A673 (cell line): Measurements from ENCODE around the gene CUBN. TPM values are rescaled to one million over a fixed set of nuclear protein-coding genes. Genes with fewer than 3 reads are reported as not detected.

Experiments used
- BruUV-seq: library from RNA; stranded (reverse); fragments of 400-500 nt; replicated peaks from 2 replicates; lab custom pipeline; 2021; lab: Mats Ljungman, UMichigan
- CTCF ChIA-PET: fragments of 300-600 bp; sonication (Branson Sonifier 250); formaldehyde crosslinking; loops from one replicate; lab custom pipeline; 2022; ENCODE audit warnings: antibody characterized with exemption; lab: Charles Lee
- POLR2A ChIA-PET: fragments of 300-600 bp; sonication (Branson Sonifier 250); formaldehyde crosslinking; loops from one replicate; lab custom pipeline; 2022; ENCODE audit warnings: antibody characterized with exemption; ENCODE audit not compliant: low non-redundant PET; lab: Charles Lee
- DNase-seq: peaks from one replicate; pipeline ENCODE4 v3.0.0-alpha.2; 2015; ENCODE audit warnings: low spot score
- H3K27ac ChIP-seq: fragments of 200-600 bp; sonication (generic); 2 replicates; pipeline ENCODE4 v1.5.1; 2016; ENCODE audit warnings: mixed run types, low read depth, mild to moderate bottlenecking, mixed read lengths, antibody characterized with exemption, low read length; ENCODE audit not compliant: poor library complexity, severe bottlenecking
- H3K27me3 ChIP-seq: fragments of 200-600 bp; sonication (generic); replicated peaks from 2 replicates; pipeline ENCODE4 v1.6.1; 2017; ENCODE audit warnings: mixed run types, low read depth, mild to moderate bottlenecking, mixed read lengths, antibody characterized with exemption, low read length; ENCODE audit not compliant: insufficient read depth, poor library complexity
- H3K36me3 ChIP-seq: fragments of 200-600 bp; sonication (generic); 2 replicates; pipeline ENCODE4 v1.6.1; 2016; ENCODE audit warnings: mixed run types, mild to moderate bottlenecking, mixed read lengths, antibody characterized with exemption, low read length; ENCODE audit not compliant: insufficient read depth, poor library complexity, severe bottlenecking
- H3K4me1 ChIP-seq: fragments of 200-600 bp; sonication (generic); 2 replicates; pipeline ENCODE4 v1.6.1; 2017; ENCODE audit warnings: mixed run types, mild to moderate bottlenecking, mixed read lengths, antibody characterized with exemption, low read length; ENCODE audit not compliant: insufficient read depth, poor library complexity, severe bottlenecking
- H3K4me3 ChIP-seq: fragments of 200-600 bp; sonication (generic); 2 replicates; pipeline ENCODE4 v1.5.1; 2016; ENCODE audit warnings: low read depth, mixed run types, mild to moderate bottlenecking, mixed read lengths, low read length; ENCODE audit not compliant: poor library complexity, severe bottlenecking
- H3K9me3 ChIP-seq: fragments of 200-600 bp; sonication (generic); 2 replicates; pipeline ENCODE4 v1.6.1; 2016; ENCODE audit warnings: mixed run types, low read depth, mild to moderate bottlenecking, mixed read lengths, antibody characterized with exemption, low read length; ENCODE audit not compliant: poor library complexity, severe bottlenecking
- CTCF ChIP-seq: fragments of 300-800, 200-600 bp; sonication (generic); conservative IDR thresholded peaks from 2 replicates; pipeline ENCODE4 v1.5.1; 2017; ENCODE audit warnings: low read depth, mild to moderate bottlenecking, antibody characterized with exemption, low read length, moderate library complexity, mixed read lengths
- EZH2 ChIP-seq: fragments of 200-600 bp; sonication (generic); IDR thresholded peaks from 2 replicates; pipeline ENCODE4 v1.6.1; 2017; ENCODE audit warnings: borderline replicate concordance, low read depth, mild to moderate bottlenecking, mixed read lengths, antibody characterized with exemption, low read length; ENCODE audit not compliant: poor library complexity, severe bottlenecking
- intact Hi-C: fragments of 100-400 bp; cut with micrococcal nuclease; formaldehyde crosslinking; loops from one replicate; pipeline ENCODE4 v1.10.0; 2022; ENCODE audit not compliant: unreplicated experiment
- total RNA-seq: library from RNA; stranded (reverse); gene quantifications from 2 replicates; pipeline ENCODE4 v1.2.3, GENCODE V29; 2021

CUBN gene
- total RNA-seq, 1 experiment from 2014 or later = 3.4 TPM

GRCh38 chr10:17006631-17007417 is 122.8 kb downstream of the CUBN start:
- TF ChIP-seq CTCF (no peak), EZH2 (no peak)
- no peaks in the 10 kb centered on the region for H3K27me3 ChIP-seq
- H3K27ac ChIP-seq = no peak overlapping the region
- CTCF ChIA-PET = no interaction called here
- intact Hi-C loops = no loop called here
- H3K4me1 ChIP-seq = peaks cover 33% of the 10 kb centered on the region
- no peak overlapping the region for H3K4me3 ChIP-seq
- no TSS peak for BruUV-seq
- POLR2A ChIA-PET = no interaction called here
- peak; percentile 43 for DNase-seq
- H3K9me3 ChIP-seq = no peaks in the 10 kb centered on the region
- no peaks in the 10 kb centered on the region for H3K36me3 ChIP-seq

- H3K27me3 ChIP-seq = no peaks in the 10 kb centered on the region
- POLR2A ChIA-PET = no interaction called here
- no peak overlapping the region for H3K27ac ChIP-seq
- CTCF ChIA-PET = no interaction called here
- no TSS peak for BruUV-seq
- TF ChIP-seq CTCF (no peak), EZH2 (no peak)
- intact Hi-C loops = no loop called here
- peaks cover 33% of the 10 kb centered on the region for H3K4me1 ChIP-seq
- no peaks in the 10 kb centered on the region for H3K9me3 ChIP-seq
- no peak for DNase-seq
- no peaks in the 10 kb centered on the region for H3K36me3 ChIP-seq
- H3K4me3 ChIP-seq = no peak overlapping the region
Measured at GRCh38 chr10:17005621-17006566, 123.7 kb downstream of the CUBN start.

GRCh38 chr10:17004801-17005380 is 124.7 kb downstream of the CUBN start:
- no TSS peak for BruUV-seq
- no peak overlapping the region for H3K4me3 ChIP-seq
- H3K36me3 ChIP-seq = no peaks in the 10 kb centered on the region
- H3K9me3 ChIP-seq = no peaks in the 10 kb centered on the region
- H3K4me1 ChIP-seq = peaks cover 33% of the 10 kb centered on the region
- intact Hi-C loops = no loop called here
- no peak for DNase-seq
- no peak overlapping the region for H3K27ac ChIP-seq
- no peaks in the 10 kb centered on the region for H3K27me3 ChIP-seq
- ChIA-PET CTCF (no interaction called here), POLR2A (no interaction called here)
- TF ChIP-seq EZH2 = no peak
- TF ChIP-seq CTCF = no peak
